NOMO-1 (cell line): ENCODE data around the gene SYPL1.

ENCODE experiments used
- DNase-seq, 2 experiments: peaks; one replicate each; lab custom pipeline; 2025; ENCODE audit not compliant: unreplicated experiment in 2 of 2; lab: John Stamatoyannopoulos, UW

The SYPL1 gene

GRCh38 chr7:106054156-106054910 is 57.8 kb downstream of the SYPL1 start:
- DNase-seq: no peak

- DNase-seq: no peak
Observed at GRCh38 chr7:106053109-106053508, 59.0 kb downstream of the SYPL1 start.

GRCh38 chr7:106052681-106053080 is 59.4 kb downstream of the SYPL1 start:
- DNase-seq: no peak

GRCh38 chr7:106050746-106051117 is 61.4 kb downstream of the SYPL1 start:
- no peak for DNase-seq

GRCh38 chr7:106050002-106050745 is 61.9 kb downstream of the SYPL1 start:
- no peak for DNase-seq

- no peak for DNase-seq
Observed at GRCh38 chr7:106049139-106049752, 62.9 kb downstream of the SYPL1 start.

- no peak for DNase-seq
Observed at GRCh38 chr7:106048706-106049020, 63.4 kb downstream of the SYPL1 start.

GRCh38 chr7:106047818-106048705 is 64.0 kb downstream of the SYPL1 start:
- DNase-seq: no peak

- no peak for DNase-seq
Observed at GRCh38 chr7:106047184-106047583, 64.9 kb downstream of the SYPL1 start.

- DNase-seq: no peak
Observed at GRCh38 chr7:106045586-106045985, 66.5 kb downstream of the SYPL1 start.

GRCh38 chr7:106045139-106045538 is 67.0 kb downstream of the SYPL1 start:
- no peak for DNase-seq

- DNase-seq: no peak
Observed at GRCh38 chr7:106042196-106042611, 69.9 kb downstream of the SYPL1 start.

- no peak for DNase-seq
Observed at GRCh38 chr7:106041140-106041717, 70.9 kb downstream of the SYPL1 start.
